Naive B cell (primary cell): ENCODE data around the gene MRTFA. TPM values are rescaled to one million over a fixed set of nuclear protein-coding genes. Genes with fewer than 3 reads are reported as not detected.

ENCODE experiments used
- ATAC-seq, 2 donors: fragments of 150-1000 bp; cut with Tn5 transposase; 2 replicates each; pipeline ENCODE4 v1.10.0; 2021; ENCODE audit warnings: low read depth in 2 of 2, mild to moderate bottlenecking in 2 of 2, moderate library complexity in 2 of 2
- DNase-seq: peaks from one replicate; pipeline ENCODE4 v3.0.0; 2022
- H3K27ac Mint-ChIP-seq, 6 donors: one replicate each; pipeline ENCODE4 v1.8.0; 2020 to 2022; ENCODE audit warnings: mild to moderate bottlenecking in 6 of 6, mixed read lengths in 6 of 6, moderate library complexity in 5 of 6, inconsistent platforms in 2 of 6
- H3K27me3 Mint-ChIP-seq, 3 donors: one replicate each; pipeline ENCODE4 v1.8.0; 2021 to 2022; ENCODE audit warnings: mixed read lengths in 3 of 3, mild to moderate bottlenecking in 1 of 3
- H3K36me3 Mint-ChIP-seq, 2 donors: one replicate each; pipeline ENCODE4 v1.8.0; 2020 to 2022; ENCODE audit warnings: mixed read lengths in 2 of 2, inconsistent platforms in 1 of 2, mild to moderate bottlenecking in 1 of 2
- H3K4me1 Mint-ChIP-seq, 3 donors: one replicate each; pipeline ENCODE4 v1.8.0; 2020 to 2022; ENCODE audit warnings: mixed read lengths in 3 of 3, inconsistent platforms in 1 of 3, mild to moderate bottlenecking in 1 of 3, moderate library complexity in 1 of 3
- H3K4me3 Mint-ChIP-seq, 8 donors: one replicate each; pipeline ENCODE4 v1.8.0; 2020 to 2022; ENCODE audit warnings: mild to moderate bottlenecking in 8 of 8, mixed read lengths in 8 of 8, moderate library complexity in 8 of 8, inconsistent platforms in 2 of 8
- H3K9me3 Mint-ChIP-seq, 7 donors: one replicate each; pipeline ENCODE4 v1.8.0; 2020 to 2022; ENCODE audit warnings: mixed read lengths in 7 of 7, mild to moderate bottlenecking in 5 of 7, inconsistent platforms in 2 of 7, moderate library complexity in 1 of 7
- polyA plus RNA-seq, 6 donors: library from polyadenylated mRNA; unstranded; fragments of 300-500 nt; fragmentation: Illumina TruSeq; gene quantifications; one replicate each; pipeline ENCODE4 v1.2.3, GENCODE V29; 2021; ENCODE audit warnings: low read depth in 6 of 6

MRTFA gene
- polyA plus RNA-seq, 6 donors from 2014 or later, result 4.6 to 24.6 (median 14.2) TPM

DNA sequence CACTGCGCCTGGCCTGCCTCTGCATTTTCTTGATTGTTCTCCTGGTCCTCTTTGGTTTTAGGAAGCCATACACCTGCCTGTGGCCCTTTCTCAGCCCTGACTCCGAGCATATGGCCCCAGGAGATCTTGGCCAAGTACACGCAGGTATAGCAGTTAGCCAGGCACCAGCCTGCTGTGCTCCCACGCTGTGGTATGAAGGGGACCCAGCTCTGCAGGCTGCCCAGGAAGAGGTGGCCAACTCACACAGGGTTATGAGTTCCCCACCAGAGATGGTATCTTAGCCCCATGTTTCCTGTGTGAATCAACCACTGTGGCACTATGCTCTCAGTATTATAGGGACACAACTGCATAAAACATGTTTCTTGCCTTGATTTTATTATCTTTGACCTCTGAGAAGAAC, 235.0 kb downstream of the MRTFA start:
- Mint-ChIP-seq H3K4me3 (peak overlapping the region; percentile 54 to 86 (median 77)), H3K4me1 (peaks cover 61 to 79% (median 66%) of the 10 kb centered on the region in 3 donors), H3K36me3 (peaks cover 0 to 15% of the 10 kb centered on the region in 2 donors), H3K27me3 (no peaks in the 10 kb centered on the region), H3K9me3 (peaks cover 0 to 1% (median 0%) of the 10 kb centered on the region in 7 donors), H3K27ac (peak overlapping the region; percentile 78 to 99 (median 94))
- ATAC-seq (no peak), DNase-seq (no peak)

DNA sequence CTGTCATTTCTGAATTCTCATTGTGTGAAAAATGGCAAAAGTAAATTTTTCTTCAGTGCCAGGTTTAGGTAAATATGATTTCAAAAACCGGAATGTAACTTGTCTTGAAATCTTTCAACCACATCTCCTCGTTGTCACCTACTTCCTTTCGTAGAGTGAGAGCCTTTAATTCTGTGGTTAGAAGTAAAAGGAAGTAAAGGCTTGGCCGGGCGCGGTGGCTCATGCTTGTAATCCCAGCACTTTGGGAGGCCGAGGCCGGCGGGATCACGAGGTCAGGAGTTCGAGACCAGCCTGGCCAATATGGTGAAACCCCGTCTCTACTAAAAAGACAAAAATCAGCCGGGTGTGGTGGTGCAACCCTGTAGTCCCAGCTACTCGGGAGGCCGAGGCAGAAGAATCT, 236.4 kb downstream of the MRTFA start:
- H3K36me3 Mint-ChIP-seq, result peaks cover 0 to 24% of the 10 kb centered on the region in 2 donors
- peaks cover 74 to 93% (median 80%) of the 10 kb centered on the region in 3 donors for H3K4me1 Mint-ChIP-seq
- peak; percentile 89 to 90 for ATAC-seq
- peak overlapping the region; percentile 55 to 92 (median 88) for H3K4me3 Mint-ChIP-seq
- peaks cover 0 to 1% (median 0%) of the 10 kb centered on the region in 7 donors for H3K9me3 Mint-ChIP-seq
- no peaks in the 10 kb centered on the region for H3K27me3 Mint-ChIP-seq
- peak; percentile 83 for DNase-seq
- H3K27ac Mint-ChIP-seq, result peak overlapping the region; percentile 89 to 99 (median 99)

DNA sequence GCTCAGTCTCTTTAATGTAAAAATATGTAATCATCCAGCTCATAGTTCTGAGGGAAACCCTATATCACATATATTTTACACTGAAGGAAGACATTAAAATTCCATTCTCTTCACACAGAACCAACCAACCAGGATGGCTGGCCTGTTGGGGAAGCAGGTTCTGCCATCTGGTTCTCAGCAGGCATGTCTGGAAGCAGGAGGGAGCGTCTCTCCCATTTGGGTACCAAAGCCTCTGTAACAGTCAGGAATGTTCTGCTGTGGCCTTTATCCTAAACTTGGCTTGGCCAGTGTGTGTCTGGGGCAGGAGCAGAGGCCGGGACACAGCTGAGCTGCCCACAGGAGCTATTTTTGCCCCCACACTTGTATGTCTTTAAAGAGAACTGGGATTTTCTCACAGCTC, 236.9 kb downstream of the MRTFA start:
- no peaks in the 10 kb centered on the region for H3K27me3 Mint-ChIP-seq
- peak; percentile 11 to 24 for ATAC-seq
- peaks cover 0 to 24% of the 10 kb centered on the region in 2 donors for H3K36me3 Mint-ChIP-seq
- peak overlapping the region; percentile 89 to 99 (median 99) for H3K27ac Mint-ChIP-seq
- peak overlapping the region; percentile 55 to 92 (median 88) for H3K4me3 Mint-ChIP-seq
- H3K4me1 Mint-ChIP-seq, result peaks cover 78 to 98% (median 82%) of the 10 kb centered on the region in 3 donors
- DNase-seq, result no peak
- peaks cover 0 to 1% (median 0%) of the 10 kb centered on the region in 7 donors for H3K9me3 Mint-ChIP-seq

DNA sequence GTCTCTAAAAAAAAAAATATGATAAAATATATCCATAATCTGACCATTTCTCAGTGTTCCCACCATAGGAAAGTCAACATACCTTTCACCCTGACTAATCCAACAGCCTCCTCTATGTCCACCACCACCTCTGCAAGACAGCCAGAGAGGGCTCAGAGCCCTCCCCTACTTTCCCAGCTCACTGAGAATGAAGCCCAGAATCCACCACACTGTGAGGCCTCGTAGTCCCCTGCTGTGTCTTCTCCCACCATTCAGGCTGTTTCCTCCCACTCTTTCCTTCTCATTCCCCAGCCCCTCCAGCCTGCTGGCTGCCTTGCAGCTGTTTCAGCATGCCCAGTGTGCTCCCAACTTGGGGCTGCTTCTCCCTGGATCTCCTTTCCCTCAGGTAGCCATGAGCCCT, 239.1 kb downstream of the MRTFA start:
- Mint-ChIP-seq H3K27ac (peak overlapping the region; percentile 86 to 99 (median 96)), H3K9me3 (peaks cover 0 to 1% (median 0%) of the 10 kb centered on the region in 7 donors), H3K4me1 (peaks cover 84 to 100% (median 90%) of the 10 kb centered on the region in 3 donors), H3K4me3 (peak overlapping the region; percentile 58 to 87 (median 66)), H3K27me3 (no peaks in the 10 kb centered on the region), H3K36me3 (peaks cover 0 to 13% of the 10 kb centered on the region in 2 donors)
- no peak for DNase-seq
- ATAC-seq, result no peak

DNA sequence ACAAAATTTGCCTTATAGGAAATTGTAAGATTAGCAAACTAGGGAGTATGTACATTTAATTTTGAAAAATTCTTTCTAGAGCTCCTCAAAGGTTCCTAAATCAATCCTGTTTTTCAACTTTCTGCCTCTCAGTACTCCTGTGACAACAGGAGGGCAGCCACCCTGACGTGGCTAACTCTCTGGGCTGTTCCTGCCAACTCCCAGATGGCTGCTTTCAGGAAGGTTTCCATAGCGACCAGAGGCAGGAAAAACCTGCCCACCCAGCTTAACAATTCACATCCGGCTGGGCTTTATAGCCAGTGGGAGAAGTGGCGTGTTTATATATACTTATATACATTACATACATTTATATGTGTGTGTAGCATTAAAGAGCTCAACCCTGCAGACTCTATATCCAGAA, 239.6 kb downstream of the MRTFA start:
- DNase-seq (no peak), ATAC-seq (no peak)
- no peaks in the 10 kb centered on the region for H3K27me3 Mint-ChIP-seq
- H3K4me1 Mint-ChIP-seq, result peaks cover 83 to 100% (median 90%) of the 10 kb centered on the region in 3 donors
- H3K27ac Mint-ChIP-seq, result peak overlapping the region in 5 of 6 donors; percentile 89 to 97 (median 95)
- peaks cover 0 to 13% of the 10 kb centered on the region in 2 donors for H3K36me3 Mint-ChIP-seq
- peak overlapping the region in 7 of 8 donors; percentile 13 to 84 (median 46) for H3K4me3 Mint-ChIP-seq
- H3K9me3 Mint-ChIP-seq, result peaks cover 0 to 1% (median 0%) of the 10 kb centered on the region in 7 donors

DNA sequence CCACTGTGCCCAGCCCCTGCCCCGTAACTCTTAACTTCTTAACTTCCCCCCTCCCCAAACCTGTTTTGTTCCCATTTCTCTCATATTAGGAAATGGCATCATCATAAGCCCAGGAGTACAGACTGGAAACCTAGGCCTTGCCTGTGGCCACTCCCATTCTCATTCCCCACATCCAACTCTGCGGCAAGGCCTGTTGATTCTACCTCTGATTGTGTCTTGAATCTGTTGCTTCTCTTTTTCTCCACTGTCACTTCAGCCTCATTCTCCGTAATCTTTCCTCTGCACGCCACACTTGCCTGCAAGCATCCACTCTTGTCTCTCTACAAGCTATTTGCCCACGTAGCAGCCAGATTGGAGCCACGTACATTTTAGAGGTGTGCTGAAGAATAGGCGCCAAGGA, 240.9 kb downstream of the MRTFA start:
- peak overlapping the region in 6 of 8 donors; percentile 22 to 75 (median 42) for H3K4me3 Mint-ChIP-seq
- DNase-seq (no peak), ATAC-seq (no peak)
- peak overlapping the region in 5 of 6 donors; percentile 48 to 96 (median 89) for H3K27ac Mint-ChIP-seq
- peaks cover 0 to 1% (median 0%) of the 10 kb centered on the region in 7 donors for H3K9me3 Mint-ChIP-seq
- H3K27me3 Mint-ChIP-seq, result no peaks in the 10 kb centered on the region
- peaks cover 0 to 19% of the 10 kb centered on the region in 2 donors for H3K36me3 Mint-ChIP-seq
- H3K4me1 Mint-ChIP-seq, result peaks cover 78 to 100% (median 90%) of the 10 kb centered on the region in 3 donors

DNA sequence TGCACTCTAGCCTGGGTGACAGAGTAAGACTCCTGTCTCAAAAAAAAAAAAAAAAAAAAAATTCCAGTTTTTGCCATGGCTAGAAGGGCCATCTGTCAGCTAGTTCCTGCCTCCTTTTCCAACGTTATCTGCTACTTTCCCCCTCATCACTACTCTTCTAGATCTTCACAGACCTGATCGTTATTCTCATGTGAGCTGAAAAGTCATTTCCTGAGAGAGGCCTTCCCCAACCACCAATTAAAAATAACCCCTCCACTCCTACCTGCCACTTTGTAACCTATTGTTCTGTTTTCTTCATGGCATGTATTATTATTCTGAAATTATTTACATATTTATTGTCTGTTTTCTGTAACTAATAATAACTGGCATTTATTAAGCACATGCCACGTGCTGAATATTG, 241.9 kb downstream of the MRTFA start:
- Mint-ChIP-seq H3K4me3 (peak overlapping the region in 5 of 8 donors; percentile 37 to 73 (median 62)), H3K36me3 (peaks cover 0 to 23% of the 10 kb centered on the region in 2 donors), H3K9me3 (no peaks in the 10 kb centered on the region), H3K4me1 (peaks cover 71 to 96% (median 86%) of the 10 kb centered on the region in 3 donors), H3K27me3 (no peaks in the 10 kb centered on the region), H3K27ac (peak overlapping the region in 4 of 6 donors; percentile 54 to 93 (median 85))
- no peak for DNase-seq
- peak in 1 of 2 donors; percentile 51 for ATAC-seq

DNA sequence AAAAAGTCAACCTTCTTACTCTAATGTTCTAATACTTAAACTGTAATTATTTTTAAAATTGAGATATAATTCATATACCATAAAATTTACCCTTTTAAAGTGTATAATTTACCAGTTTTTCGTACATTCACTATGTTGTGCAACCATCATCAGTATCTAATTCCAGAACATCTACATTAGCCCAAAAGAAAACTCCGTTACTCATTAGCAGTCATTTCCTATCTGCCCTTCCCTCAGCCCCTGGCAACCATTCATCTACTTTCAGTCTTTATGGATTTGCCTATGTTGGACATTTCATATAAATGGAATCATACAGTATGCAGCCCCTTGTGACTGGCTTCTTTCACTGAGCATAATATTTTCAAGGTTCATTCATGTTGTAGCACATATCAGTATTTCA, 243.9 kb downstream of the MRTFA start:
- peaks cover 70 to 92% (median 87%) of the 10 kb centered on the region in 3 donors for H3K4me1 Mint-ChIP-seq
- no peaks in the 10 kb centered on the region for H3K27me3 Mint-ChIP-seq
- H3K36me3 Mint-ChIP-seq, result peaks cover 11 to 30% of the 10 kb centered on the region in 2 donors
- no peak for DNase-seq
- H3K27ac Mint-ChIP-seq, result peak overlapping the region in 4 of 6 donors; percentile 34 to 93 (median 64)
- no peak overlapping the region for H3K4me3 Mint-ChIP-seq
- H3K9me3 Mint-ChIP-seq, result no peaks in the 10 kb centered on the region
- ATAC-seq, result no peak

DNA sequence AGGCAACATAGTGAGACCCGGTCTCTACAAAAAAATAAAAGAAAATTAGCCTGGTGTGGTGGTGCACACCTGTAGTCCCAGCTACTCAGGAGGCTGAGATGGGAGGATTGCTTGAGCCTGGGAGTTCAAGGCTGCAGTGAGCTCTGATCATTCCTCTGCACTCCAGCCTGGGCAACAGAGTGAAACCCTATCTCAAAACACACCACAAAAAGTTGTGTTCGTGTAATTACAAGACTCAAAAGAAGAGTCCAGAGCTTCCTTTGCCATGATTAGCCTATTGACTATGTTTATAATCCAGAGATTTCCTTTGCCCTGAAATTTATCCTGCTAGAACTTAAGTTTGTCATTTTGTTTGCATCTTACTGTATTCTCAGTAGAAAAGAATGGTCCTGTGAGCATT, 245.1 kb downstream of the MRTFA start:
- DNase-seq (no peak), ATAC-seq (no peak)
- H3K9me3 Mint-ChIP-seq, result no peaks in the 10 kb centered on the region
- H3K27ac Mint-ChIP-seq, result peak overlapping the region in 2 of 6 donors; percentile 21 to 75
- H3K36me3 Mint-ChIP-seq, result peaks cover 11 to 26% of the 10 kb centered on the region in 2 donors
- no peaks in the 10 kb centered on the region for H3K27me3 Mint-ChIP-seq
- H3K4me1 Mint-ChIP-seq, result peaks cover 65 to 89% (median 78%) of the 10 kb centered on the region in 3 donors
- no peak overlapping the region for H3K4me3 Mint-ChIP-seq

DNA sequence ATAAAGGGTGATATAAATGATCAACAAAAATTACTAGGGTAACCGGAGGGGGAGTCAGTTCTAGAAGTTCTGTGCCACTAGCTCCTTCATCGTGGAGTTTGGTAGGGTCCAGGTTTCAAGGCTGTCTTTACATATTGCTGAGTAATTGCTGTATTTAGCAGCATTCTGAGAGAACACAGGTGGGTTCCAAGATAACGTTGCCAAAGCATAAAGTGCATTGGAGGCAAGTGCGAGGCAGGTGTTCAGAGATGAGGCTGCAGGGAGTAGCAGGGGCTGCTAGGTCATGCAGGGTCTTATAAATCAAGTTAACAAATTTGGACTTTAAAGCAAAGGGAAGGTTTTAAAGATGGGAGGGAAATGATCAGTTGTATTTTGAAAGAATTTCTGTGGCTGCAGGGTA, 248.3 kb downstream of the MRTFA start:
- H3K27ac Mint-ChIP-seq, result peak overlapping the region in 5 of 6 donors; percentile 20 to 84 (median 75)
- H3K4me3 Mint-ChIP-seq, result peak overlapping the region in 6 of 8 donors; percentile 35 to 64 (median 50)

DNA sequence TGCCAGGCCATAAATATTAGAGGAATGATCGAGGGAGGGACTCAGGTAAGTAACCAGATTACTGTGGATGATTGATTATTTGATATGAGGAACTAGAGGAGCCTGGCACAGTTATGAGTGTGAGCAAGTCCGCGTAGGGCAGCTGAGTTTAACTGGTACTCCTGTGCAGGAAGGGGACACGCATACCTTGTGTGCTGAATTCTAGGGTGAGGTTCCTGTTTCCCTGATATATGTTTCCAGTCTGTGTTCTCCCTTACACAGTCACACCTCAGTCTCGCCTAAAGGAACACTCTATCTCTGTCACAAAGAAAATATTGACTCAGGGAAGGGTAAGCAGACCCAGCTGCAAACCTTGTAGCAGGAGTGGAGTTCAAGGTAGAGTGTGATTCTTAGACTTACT, 248.8 kb downstream of the MRTFA start:
- no peaks in the 10 kb centered on the region for H3K27me3 Mint-ChIP-seq
- DNase-seq, result no peak
- ATAC-seq, result no peak
- H3K36me3 Mint-ChIP-seq, result peaks cover 11 to 18% of the 10 kb centered on the region in 2 donors
- peaks cover 63 to 86% (median 75%) of the 10 kb centered on the region in 3 donors for H3K4me1 Mint-ChIP-seq
- peak overlapping the region in 5 of 6 donors; percentile 62 to 84 (median 76) for H3K27ac Mint-ChIP-seq
- peak overlapping the region; percentile 3 to 66 (median 50) for H3K4me3 Mint-ChIP-seq
- H3K9me3 Mint-ChIP-seq, result no peaks in the 10 kb centered on the region

More for the DNA sequence above, 248.3 kb downstream of the MRTFA start:
- no peak for ATAC-seq
- H3K36me3 Mint-ChIP-seq, result peaks cover 11 to 18% of the 10 kb centered on the region in 2 donors
- no peaks in the 10 kb centered on the region for H3K9me3 Mint-ChIP-seq
- no peaks in the 10 kb centered on the region for H3K27me3 Mint-ChIP-seq
- H3K4me1 Mint-ChIP-seq, result peaks cover 60 to 86% (median 75%) of the 10 kb centered on the region in 3 donors
- no peak for DNase-seq

DNA sequence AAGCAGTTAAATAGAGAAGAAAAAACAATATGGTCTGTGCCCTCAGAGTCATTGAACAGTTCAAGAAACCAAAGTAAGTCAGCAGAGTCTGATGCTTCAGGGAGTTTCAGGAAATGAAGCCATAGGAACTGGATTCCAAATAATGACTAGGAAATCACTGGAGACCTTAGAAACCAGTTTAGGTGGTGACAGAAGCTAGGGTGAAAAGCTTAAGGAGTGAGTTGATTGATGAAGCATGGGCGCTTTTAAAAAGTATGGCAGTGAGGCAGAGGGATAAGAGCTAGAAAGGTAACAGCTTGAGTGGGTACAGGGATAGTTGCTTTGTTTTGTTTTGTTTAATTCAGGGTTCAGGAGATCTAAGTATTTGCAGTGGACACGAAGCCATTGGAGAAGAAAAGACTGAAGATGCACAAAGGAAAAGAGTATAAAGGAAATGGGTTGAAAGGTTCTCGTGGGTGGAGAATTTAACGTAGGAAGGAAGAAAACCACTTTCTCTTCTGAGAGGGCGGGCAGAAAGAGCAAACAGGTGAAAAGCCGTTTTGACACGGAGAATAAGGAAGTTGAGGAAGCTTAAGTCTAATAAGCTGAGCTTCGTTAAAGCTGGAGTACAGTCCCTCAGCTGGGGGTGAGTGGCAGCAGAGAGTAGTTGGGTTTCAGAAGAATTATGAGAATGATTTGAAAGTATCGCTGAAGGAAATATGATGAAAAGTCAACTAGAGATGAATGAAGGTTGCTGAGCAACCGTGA, 251.3 kb downstream of the MRTFA start:
- ATAC-seq (peak; percentile 98), DNase-seq (peak; percentile 69)
- H3K27me3 Mint-ChIP-seq, result no peaks in the 10 kb centered on the region
- H3K9me3 Mint-ChIP-seq, result no peaks in the 10 kb centered on the region
- peak overlapping the region; percentile 67 to 92 (median 88) for H3K4me3 Mint-ChIP-seq
- H3K27ac Mint-ChIP-seq, result peak overlapping the region; percentile 86 to 97 (median 94)
- H3K36me3 Mint-ChIP-seq, result peaks cover 8 to 16% of the 10 kb centered on the region in 2 donors
- peaks cover 57 to 74% (median 61%) of the 10 kb centered on the region in 3 donors for H3K4me1 Mint-ChIP-seq

DNA sequence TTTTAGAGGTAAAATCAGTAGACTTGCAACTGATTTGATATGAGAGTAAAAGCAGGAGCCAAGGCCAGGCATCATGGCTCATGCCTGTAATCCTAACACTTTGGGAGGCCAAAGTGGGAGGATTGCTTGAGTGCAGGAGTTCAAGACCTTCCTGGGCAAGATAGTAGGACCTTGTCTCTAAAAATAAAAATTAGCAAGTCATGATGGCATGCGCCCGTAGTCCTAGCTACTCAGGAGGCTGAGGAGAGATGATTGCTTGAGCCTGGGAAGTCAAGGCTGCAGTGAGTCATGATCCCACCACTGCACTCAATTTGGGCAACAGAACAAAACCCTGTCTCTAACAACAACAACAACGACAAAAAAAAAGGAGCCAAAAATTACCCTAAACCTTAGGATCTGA, 252.6 kb downstream of the MRTFA start:
- peak overlapping the region in 5 of 8 donors; percentile 23 to 57 (median 44) for H3K4me3 Mint-ChIP-seq
- DNase-seq (no peak), ATAC-seq (no peak)
- no peaks in the 10 kb centered on the region for H3K9me3 Mint-ChIP-seq
- peaks cover 4 to 14% of the 10 kb centered on the region in 2 donors for H3K36me3 Mint-ChIP-seq
- H3K4me1 Mint-ChIP-seq, result peaks cover 63 to 80% (median 69%) of the 10 kb centered on the region in 3 donors
- H3K27me3 Mint-ChIP-seq, result no peaks in the 10 kb centered on the region
- peak overlapping the region; percentile 0 to 94 (median 90) for H3K27ac Mint-ChIP-seq
